K562 (cell line): Measurements from ENCODE around the gene USP32. TPM values are rescaled to one million over a fixed set of nuclear protein-coding genes. Genes with fewer than 3 reads are reported as not detected.
A peak's percentile ranks its signal among the peaks of the same experiment; 100 is the strongest.

Experiments used
- BACH1 ChIP-seq: fragments of 200-800 bp; sonication (Bioruptor generic); IDR thresholded peaks from 2 replicates; pipeline ENCODE4 v1.6.1; 2016; ENCODE audit warnings: missing genetic modification characterization, missing compliant biosample characterization
- BCOR ChIP-seq: fragments of 450-650 bp; IDR thresholded peaks from 2 replicates; pipeline ENCODE4 v1.6.1; 2016
- CBX5 ChIP-seq: IDR thresholded peaks from 2 replicates; pipeline ENCODE4 v1.6.1; 2014; ENCODE audit warnings: low read depth, borderline replicate concordance
- CHD2 ChIP-seq: IDR thresholded peaks from 2 replicates; pipeline ENCODE4 v1.6.1; 2011; ENCODE audit warnings: low read depth, low read length
- DMBX1 ChIP-seq: fragments of 250-450 bp; sonication (Bioruptor Pico); IDR thresholded peaks from 2 replicates; pipeline ENCODE4 v1.8.0; 2022; ENCODE audit warnings: inconsistent platforms, mild to moderate bottlenecking, moderate library complexity, borderline replicate concordance
- ELF2 ChIP-seq: fragments of 250-450 bp; sonication (Bioruptor Pico); IDR thresholded peaks from 2 replicates; pipeline ENCODE4 v1.5.0; 2021; ENCODE audit warnings: mild to moderate bottlenecking
- ETV6 ChIP-seq, 3 experiments: fragments of 150-350 bp in 1 of 3; sonication (generic) in 1 of 3; formaldehyde crosslinking in 1 of 3; IDR thresholded peaks; 2 replicates each; pipeline versions ENCODE4 v1.6.1 to v1.8.0; 2014 to 2022; ENCODE audit warnings: borderline replicate concordance in 2 of 3, low read depth in 2 of 3, antibody characterized with exemption in 1 of 3, low read length in 1 of 3, mild to moderate bottlenecking in 1 of 3, missing genetic modification reagents in 1 of 3
- POLR2H ChIP-seq: IDR thresholded peaks from 2 replicates; pipeline ENCODE4 v1.6.1; 2016; ENCODE audit warnings: missing genetic modification characterization, low read depth, mild to moderate bottlenecking, control low read depth, missing compliant biosample characterization, moderate library complexity
- SPI1 ChIP-seq: IDR thresholded peaks from 2 replicates; pipeline ENCODE4 v1.6.1; 2011; ENCODE audit warnings: low read depth, low read length, control low read depth, borderline replicate concordance
- XRCC3 ChIP-seq: fragments of 450-650 bp; IDR thresholded peaks from 2 replicates; pipeline ENCODE4 v1.6.1; 2017; ENCODE audit warnings: mild to moderate bottlenecking, moderate library complexity
- YBX1 ChIP-seq: fragments of 450-650 bp; IDR thresholded peaks from 2 replicates; pipeline ENCODE4 v1.7.1; 2016; ENCODE audit warnings: mild to moderate bottlenecking
- ZC3H11A ChIP-seq: IDR thresholded peaks from 2 replicates; pipeline ENCODE4 v1.6.1; 2012; ENCODE audit warnings: low read depth, low read length, improper control_type of control experiment
- ZMIZ1 ChIP-seq, 2 experiments: fragments of 150-350 bp in 1 of 2; IDR thresholded peaks; 2 replicates each; pipeline ENCODE4 v1.6.1; 2012 to 2016; ENCODE audit warnings: low read depth in 2 of 2, low read length in 2 of 2, mild to moderate bottlenecking in 1 of 2, moderate library complexity in 1 of 2
- polyA plus RNA-seq, 8 experiments: library from polyadenylated mRNA; depleted of rRNA in 4 of 8; stranded (reverse) in 5 of 8; unstranded in 3 of 8; fragments of >200 nt; fragmentation: Nextera tagmentation in 2 of 8; fragmentation: Illumina TruSeq in 1 of 8; extraction: Ambion mirVana in 2 of 8; extraction: Trizol in 1 of 8; gene quantifications; 2 replicates each; pipeline versions ENCODE4 v1.2.1 to v1.2.3, GENCODE V29; 2011 to 2014; ENCODE audit warnings: inconsistent platforms in 1 of 8, missing spikeins in 1 of 8
- total RNA-seq, 7 experiments: library from RNA; depleted of rRNA in 6 of 7; stranded (reverse); fragments of >200 nt in 6 of 7; fragmentation: Illumina TruSeq in 2 of 7; extraction: Trizol in 2 of 7; gene quantifications; 2 replicates each; pipeline versions ENCODE4 v1.2.1 to v1.2.3, GENCODE V29; 2011 to 2021; ENCODE audit warnings: low replicate concordance in 1 of 7
- TF ChIP-seq, protein P1 (sequence below): fragments of 450-650 bp; IDR thresholded peaks from 2 replicates; pipeline ENCODE4 v1.6.1; 2017; ENCODE audit warnings: mild to moderate bottlenecking, moderate library complexity
- TF ChIP-seq, protein P2 (sequence below): IDR thresholded peaks from 2 replicates; pipeline ENCODE4 v1.6.1; 2012; ENCODE audit warnings: low read depth, low read length, improper control_type of control experiment, borderline replicate concordance
- TF ChIP-seq, protein P3 (sequence below): fragments of 450-650 bp; IDR thresholded peaks from 2 replicates; pipeline ENCODE4 v1.6.1; 2016; ENCODE audit warnings: borderline replicate concordance
- TF ChIP-seq, protein P4 (sequence below): fragments of 450-650 bp; IDR thresholded peaks from 2 replicates; pipeline ENCODE4 v1.6.1; 2016; ENCODE audit warnings: missing biosample characterization, missing genetic modification characterization

USP32 gene
- total and polyA plus RNA-seq, 9 of the 15 experiments (the other 6 are each of a cell fraction or from before 2014, with no cell fraction given), result 18.0 to 69.3 (median 47.1) TPM

- TF ChIP-seq, protein P1, sequence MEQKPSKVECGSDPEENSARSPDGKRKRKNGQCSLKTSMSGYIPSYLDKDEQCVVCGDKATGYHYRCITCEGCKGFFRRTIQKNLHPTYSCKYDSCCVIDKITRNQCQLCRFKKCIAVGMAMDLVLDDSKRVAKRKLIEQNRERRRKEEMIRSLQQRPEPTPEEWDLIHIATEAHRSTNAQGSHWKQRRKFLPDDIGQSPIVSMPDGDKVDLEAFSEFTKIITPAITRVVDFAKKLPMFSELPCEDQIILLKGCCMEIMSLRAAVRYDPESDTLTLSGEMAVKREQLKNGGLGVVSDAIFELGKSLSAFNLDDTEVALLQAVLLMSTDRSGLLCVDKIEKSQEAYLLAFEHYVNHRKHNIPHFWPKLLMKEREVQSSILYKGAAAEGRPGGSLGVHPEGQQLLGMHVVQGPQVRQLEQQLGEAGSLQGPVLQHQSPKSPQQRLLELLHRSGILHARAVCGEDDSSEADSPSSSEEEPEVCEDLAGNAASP, result no peak
- peak; percentile 85 to 98 for TF ChIP-seq ETV6 (IDR thresholded peaks at IDR 0.05; ENCODE audit: borderline replicate concordance in 1 of 2, low read depth in 2 of 2, low read length in 1 of 2)
- no peak for TF ChIP-seq ETV6 (CRISPR knock-in tag; IDR thresholded peaks at IDR 0.05; ENCODE audit: borderline replicate concordance)
- TF ChIP-seq ZMIZ1 (IDR thresholded peaks at IDR 0.05; ENCODE audit: low read depth in 2 of 2, low read length in 2 of 2), result no peak
- no peak for TF ChIP-seq ELF2
- TF ChIP-seq, protein P2, sequence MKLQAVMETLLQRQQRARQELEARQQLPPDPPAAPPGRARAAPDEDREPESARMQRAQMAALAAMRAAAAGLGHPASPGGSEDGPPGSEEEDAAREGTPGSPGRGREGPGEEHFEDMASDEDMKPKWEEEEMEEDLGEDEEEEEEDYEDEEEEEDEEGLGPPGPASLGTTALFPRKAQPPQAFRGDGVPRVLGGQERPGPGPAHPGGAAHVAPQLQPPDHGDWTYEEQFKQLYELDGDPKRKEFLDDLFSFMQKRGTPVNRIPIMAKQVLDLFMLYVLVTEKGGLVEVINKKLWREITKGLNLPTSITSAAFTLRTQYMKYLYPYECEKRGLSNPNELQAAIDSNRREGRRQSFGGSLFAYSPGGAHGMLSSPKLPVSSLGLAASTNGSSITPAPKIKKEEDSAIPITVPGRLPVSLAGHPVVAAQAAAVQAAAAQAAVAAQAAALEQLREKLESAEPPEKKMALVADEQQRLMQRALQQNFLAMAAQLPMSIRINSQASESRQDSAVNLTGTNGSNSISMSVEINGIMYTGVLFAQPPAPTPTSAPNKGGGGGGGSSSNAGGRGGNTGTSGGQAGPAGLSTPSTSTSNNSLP, result no peak
- TF ChIP-seq, protein P3, sequence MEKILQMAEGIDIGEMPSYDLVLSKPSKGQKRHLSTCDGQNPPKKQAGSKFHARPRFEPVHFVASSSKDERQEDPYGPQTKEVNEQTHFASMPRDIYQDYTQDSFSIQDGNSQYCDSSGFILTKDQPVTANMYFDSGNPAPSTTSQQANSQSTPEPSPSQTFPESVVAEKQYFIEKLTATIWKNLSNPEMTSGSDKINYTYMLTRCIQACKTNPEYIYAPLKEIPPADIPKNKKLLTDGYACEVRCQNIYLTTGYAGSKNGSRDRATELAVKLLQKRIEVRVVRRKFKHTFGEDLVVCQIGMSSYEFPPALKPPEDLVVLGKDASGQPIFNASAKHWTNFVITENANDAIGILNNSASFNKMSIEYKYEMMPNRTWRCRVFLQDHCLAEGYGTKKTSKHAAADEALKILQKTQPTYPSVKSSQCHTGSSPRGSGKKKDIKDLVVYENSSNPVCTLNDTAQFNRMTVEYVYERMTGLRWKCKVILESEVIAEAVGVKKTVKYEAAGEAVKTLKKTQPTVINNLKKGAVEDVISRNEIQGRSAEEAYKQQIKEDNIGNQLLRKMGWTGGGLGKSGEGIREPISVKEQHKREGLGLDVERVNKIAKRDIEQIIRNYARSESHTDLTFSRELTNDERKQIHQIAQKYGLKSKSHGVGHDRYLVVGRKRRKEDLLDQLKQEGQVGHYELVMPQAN, result no peak
- TF ChIP-seq BACH1 (tag), result 0 out of 2 replicates have a peak, but pooled peaks have one; percentile 11
- TF ChIP-seq CHD2, result no peak
- TF ChIP-seq SPI1, result peak; percentile 86
- TF ChIP-seq YBX1, result no peak
- TF ChIP-seq POLR2H, result no peak
- TF ChIP-seq XRCC3, result no peak
- no peak for TF ChIP-seq CBX5
- no peak for TF ChIP-seq DMBX1 (CRISPR knock-in tag)
- TF ChIP-seq BCOR, result 0 out of 2 replicates have a peak, but pooled peaks have one; percentile 13
- TF ChIP-seq, protein P4, sequence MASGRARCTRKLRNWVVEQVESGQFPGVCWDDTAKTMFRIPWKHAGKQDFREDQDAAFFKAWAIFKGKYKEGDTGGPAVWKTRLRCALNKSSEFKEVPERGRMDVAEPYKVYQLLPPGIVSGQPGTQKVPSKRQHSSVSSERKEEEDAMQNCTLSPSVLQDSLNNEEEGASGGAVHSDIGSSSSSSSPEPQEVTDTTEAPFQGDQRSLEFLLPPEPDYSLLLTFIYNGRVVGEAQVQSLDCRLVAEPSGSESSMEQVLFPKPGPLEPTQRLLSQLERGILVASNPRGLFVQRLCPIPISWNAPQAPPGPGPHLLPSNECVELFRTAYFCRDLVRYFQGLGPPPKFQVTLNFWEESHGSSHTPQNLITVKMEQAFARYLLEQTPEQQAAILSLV (tag), result no peak
- TF ChIP-seq ZC3H11A, result no peak
These were observed 6.5 kb upstream of the USP32 start (continued) for GRCh38 chr17:60398227-60398959.
